Thoracic aorta (tissue), 2 donors: Measurements from ENCODE around the gene PMEPA1. TPM values are rescaled to one million over a fixed set of nuclear protein-coding genes. Genes with fewer than 3 reads are reported as not detected.

Experiments used
- ATAC-seq: fragments of 150-250 bp; one replicate; pipeline ENCODE4 v1.8.0; 2017; ENCODE audit warnings: low read depth; ENCODE audit not compliant: insufficient number of reproducible peaks, low FRiP score
- DNase-seq: peaks from one replicate; pipeline ENCODE4 v3.0.0-alpha.2; 2020; ENCODE audit warnings: low spot score
- H3K27ac ChIP-seq, 2 donors: fragments of 200-600 bp; sonication (generic); 1 replicate in 1 of 2; 2 replicates in 1 of 2; pipeline ENCODE4 v1.5.1; 2016; ENCODE audit warnings: mild to moderate bottlenecking in 2 of 2, moderate library complexity in 2 of 2
- H3K27me3 ChIP-seq: fragments of 200-600 bp; sonication (generic); replicated peaks from 2 replicates; pipeline ENCODE4 v1.6.0; 2016; ENCODE audit warnings: mild to moderate bottlenecking; ENCODE audit not compliant: insufficient read depth
- H3K36me3 ChIP-seq: fragments of 200-600 bp; sonication (generic); one replicate; pipeline ENCODE4 v1.5.1; 2016
- H3K4me1 ChIP-seq, 2 donors: fragments of 200-600 bp; sonication (generic); 1 replicate in 1 of 2; 2 replicates in 1 of 2; pipeline versions ENCODE4 v1.5.1 to v1.6.0; 2016; ENCODE audit warnings: low read depth in 2 of 2, mild to moderate bottlenecking in 1 of 2; ENCODE audit not compliant: control insufficient read depth in 1 of 2
- H3K4me3 ChIP-seq: fragments of 200-600 bp; sonication (generic); 2 replicates; pipeline ENCODE4 v1.5.1; 2016; ENCODE audit warnings: mild to moderate bottlenecking
- H3K9me3 ChIP-seq: fragments of 200-600 bp; sonication (generic); 2 replicates; pipeline ENCODE4 v1.5.1; 2016
- total RNA-seq, 2 donors: library from RNA; depleted of rRNA; stranded (reverse); fragments of >200 nt; gene quantifications; one replicate each; pipeline versions ENCODE4 v1.1.0 to v1.2.3, GENCODE V29; 2016
- TF ChIP-seq, protein P1 (sequence below): fragments of 200-600 bp; sonication (generic); IDR thresholded peaks from one replicate; pipeline ENCODE4 v1.5.1; 2019; ENCODE audit warnings: antibody characterized with exemption

The PMEPA1 gene
- total RNA-seq, 2 donors from 2014 or later, result 68.4 to 104 TPM

DNA sequence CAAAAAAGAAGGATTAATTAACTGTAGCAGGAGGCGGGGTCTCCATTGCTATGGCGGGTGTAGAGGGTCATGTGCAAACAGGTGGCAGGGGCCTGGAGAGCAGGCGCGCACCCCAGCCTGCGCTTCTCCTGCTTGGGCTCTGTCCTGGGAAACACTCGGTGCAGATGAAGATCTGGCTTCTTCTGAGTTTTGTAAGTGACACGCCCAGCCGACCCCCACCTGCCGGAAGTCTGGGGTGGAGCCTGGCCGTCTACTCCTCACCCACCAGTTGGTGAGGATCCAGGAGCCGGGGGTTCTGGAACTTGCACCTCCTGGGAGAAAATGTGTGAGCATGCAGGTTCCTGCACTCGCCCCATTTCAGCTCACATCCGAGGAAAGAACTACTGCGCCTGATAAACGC, 19.3 kb downstream of the PMEPA1 start:
- ATAC-seq (no peak), DNase-seq (no peak)
- H3K4me1 ChIP-seq, result peaks cover 63 to 100% of the 10 kb centered on the region in 2 donors
- H3K36me3 ChIP-seq, result no peaks in the 10 kb centered on the region
- peak overlapping the region in 1 of 2 donors; percentile 84 for H3K27ac ChIP-seq
- TF ChIP-seq, protein P1, sequence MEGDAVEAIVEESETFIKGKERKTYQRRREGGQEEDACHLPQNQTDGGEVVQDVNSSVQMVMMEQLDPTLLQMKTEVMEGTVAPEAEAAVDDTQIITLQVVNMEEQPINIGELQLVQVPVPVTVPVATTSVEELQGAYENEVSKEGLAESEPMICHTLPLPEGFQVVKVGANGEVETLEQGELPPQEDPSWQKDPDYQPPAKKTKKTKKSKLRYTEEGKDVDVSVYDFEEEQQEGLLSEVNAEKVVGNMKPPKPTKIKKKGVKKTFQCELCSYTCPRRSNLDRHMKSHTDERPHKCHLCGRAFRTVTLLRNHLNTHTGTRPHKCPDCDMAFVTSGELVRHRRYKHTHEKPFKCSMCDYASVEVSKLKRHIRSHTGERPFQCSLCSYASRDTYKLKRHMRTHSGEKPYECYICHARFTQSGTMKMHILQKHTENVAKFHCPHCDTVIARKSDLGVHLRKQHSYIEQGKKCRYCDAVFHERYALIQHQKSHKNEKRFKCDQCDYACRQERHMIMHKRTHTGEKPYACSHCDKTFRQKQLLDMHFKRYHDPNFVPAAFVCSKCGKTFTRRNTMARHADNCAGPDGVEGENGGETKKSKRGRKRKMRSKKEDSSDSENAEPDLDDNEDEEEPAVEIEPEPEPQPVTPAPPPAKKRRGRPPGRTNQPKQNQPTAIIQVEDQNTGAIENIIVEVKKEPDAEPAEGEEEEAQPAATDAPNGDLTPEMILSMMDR, result no peak
- no peaks in the 10 kb centered on the region for H3K27me3 ChIP-seq
- no peak overlapping the region for H3K4me3 ChIP-seq
- no peaks in the 10 kb centered on the region for H3K9me3 ChIP-seq

DNA sequence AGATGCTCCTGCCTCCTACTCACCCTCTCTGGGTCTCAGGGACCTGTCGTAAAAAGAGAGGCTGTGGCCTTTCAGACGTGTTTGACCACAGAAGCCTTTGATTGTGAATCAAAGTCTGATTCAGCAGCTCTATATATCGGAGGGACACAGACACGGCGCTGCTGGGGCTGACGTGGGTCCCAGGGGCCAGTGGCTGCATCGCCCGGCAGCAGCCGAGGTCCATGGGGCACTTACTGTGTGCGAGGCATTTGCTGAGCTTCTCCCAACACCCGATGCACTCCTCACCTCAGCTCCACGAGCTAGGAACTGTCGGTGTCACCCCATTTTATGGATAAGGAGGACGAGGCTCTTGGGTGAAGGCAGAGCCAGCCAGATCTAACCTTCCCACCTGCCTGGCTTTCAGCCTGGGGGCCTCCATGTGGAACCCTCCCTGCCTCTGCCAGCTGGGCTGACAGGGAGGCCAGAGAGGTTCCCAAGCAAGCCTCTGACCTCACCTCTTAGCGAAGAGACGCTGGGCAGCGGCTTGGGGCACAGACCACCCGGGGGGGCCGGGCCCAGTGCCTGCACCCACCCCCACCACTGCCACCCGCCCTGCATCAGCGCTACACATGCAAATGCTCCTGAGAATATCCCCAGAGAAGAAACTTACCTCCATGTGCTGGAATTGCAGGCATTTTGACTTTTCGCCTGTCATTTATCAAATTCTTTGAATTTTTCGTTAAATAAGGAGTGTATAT, 19.9 kb downstream of the PMEPA1 start:
- peaks cover 69 to 100% of the 10 kb centered on the region in 2 donors for H3K4me1 ChIP-seq
- ATAC-seq (no peak), DNase-seq (no peak)
- no peaks in the 10 kb centered on the region for H3K36me3 ChIP-seq
- H3K27ac ChIP-seq, result peak overlapping the region; percentile 77 to 84
- H3K4me3 ChIP-seq, result peak overlapping the region; percentile 47
- TF ChIP-seq, protein P1, result no peak
- H3K9me3 ChIP-seq, result no peaks in the 10 kb centered on the region
- no peaks in the 10 kb centered on the region for H3K27me3 ChIP-seq

DNA sequence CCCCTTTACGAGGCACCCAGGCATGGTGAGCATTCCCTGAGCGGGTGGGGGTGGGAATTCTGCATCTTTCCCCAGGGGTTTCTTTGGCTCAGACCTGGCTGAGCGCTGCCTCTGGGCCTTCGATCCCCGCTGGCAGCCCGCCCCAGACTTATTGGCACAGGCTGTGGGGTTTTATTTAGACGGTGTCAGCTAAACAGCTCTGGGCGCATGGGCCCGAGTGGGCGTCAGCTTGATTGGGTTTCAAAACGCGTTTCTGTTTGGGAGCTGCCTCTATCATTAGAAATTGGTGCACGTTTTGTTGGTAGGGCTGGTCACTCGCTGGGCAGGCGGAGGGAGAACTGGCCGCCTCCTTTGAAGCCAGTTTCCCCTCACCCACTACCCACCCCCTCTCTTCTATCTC, 21.0 kb downstream of the PMEPA1 start:
- H3K9me3 ChIP-seq, result no peaks in the 10 kb centered on the region
- no peaks in the 10 kb centered on the region for H3K36me3 ChIP-seq
- TF ChIP-seq, protein P1, result no peak
- no peaks in the 10 kb centered on the region for H3K27me3 ChIP-seq
- peaks cover 80 to 100% of the 10 kb centered on the region in 2 donors for H3K4me1 ChIP-seq
- H3K4me3 ChIP-seq, result peak overlapping the region; percentile 47
- DNase-seq, result no peak
- ATAC-seq, result no peak
- H3K27ac ChIP-seq, result peak overlapping the region; percentile 77 to 84

DNA sequence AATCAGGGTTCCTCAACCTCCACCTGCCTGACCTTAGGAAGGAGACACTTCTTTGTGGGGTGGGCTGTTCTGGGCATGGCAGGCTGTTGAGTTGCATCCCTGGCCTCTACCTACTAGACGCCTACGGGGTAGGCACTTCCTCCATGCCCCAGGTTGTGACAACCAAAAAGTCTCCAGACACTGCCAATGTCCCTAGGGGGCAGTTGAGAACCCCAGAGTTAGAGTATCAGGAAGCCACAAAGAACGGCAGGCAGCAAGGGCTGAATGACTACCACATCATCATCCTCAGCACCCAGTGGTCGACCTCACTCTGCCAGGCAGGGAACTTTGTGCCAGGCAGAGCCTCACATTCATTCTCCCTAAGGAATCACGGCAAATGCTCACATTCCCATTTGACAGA, 21.5 kb downstream of the PMEPA1 start:
- H3K27me3 ChIP-seq, result no peaks in the 10 kb centered on the region
- no peak for ATAC-seq
- TF ChIP-seq, protein P1, result no peak
- H3K36me3 ChIP-seq, result no peaks in the 10 kb centered on the region
- peak overlapping the region; percentile 47 for H3K4me3 ChIP-seq
- H3K4me1 ChIP-seq, result peaks cover 79 to 100% of the 10 kb centered on the region in 2 donors
- H3K27ac ChIP-seq, result peak overlapping the region; percentile 77 to 84
- no peak for DNase-seq
- H3K9me3 ChIP-seq, result no peaks in the 10 kb centered on the region

DNA sequence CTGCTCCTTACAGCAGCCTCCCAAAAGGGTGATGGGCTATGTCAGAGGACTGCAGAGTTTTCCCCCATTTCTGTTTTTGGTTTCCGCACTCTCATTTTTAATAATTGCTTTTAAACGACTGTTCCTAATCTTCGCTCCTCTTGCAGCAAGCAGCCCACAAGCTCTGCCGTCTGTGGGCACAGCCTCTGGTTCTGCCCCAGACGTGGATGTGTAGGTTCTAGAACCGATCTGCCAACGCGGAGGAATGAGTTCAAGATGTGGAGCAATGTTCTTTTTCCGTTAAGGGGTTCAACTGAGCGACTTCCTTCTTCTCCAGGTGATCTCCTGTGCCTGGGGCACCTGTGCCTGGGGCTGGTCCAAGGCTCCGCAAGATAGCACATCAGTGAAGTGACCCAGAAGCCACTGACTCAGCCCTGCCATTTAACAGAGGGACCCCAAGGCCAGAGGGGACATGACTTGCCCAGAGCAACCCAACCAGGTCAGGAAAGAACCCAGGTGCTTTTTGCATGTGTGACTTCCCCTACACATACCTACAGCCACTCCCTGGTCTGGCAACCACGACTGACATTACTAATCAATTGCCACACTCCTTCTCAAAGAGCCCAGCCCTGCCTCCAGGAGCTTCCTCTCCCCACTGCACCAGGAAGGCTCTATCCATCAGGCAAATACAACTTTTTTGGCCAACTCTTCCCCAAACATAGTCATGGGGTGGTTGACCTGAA, 22.7 kb downstream of the PMEPA1 start:
- Histone ChIP-seq H3K9me3 (no peaks in the 10 kb centered on the region), H3K4me1 (peaks cover 73 to 100% of the 10 kb centered on the region in 2 donors), H3K27ac (peak overlapping the region; percentile 77 to 84), H3K36me3 (no peaks in the 10 kb centered on the region), H3K27me3 (no peaks in the 10 kb centered on the region), H3K4me3 (no peak overlapping the region)
- TF ChIP-seq, protein P1, result no peak
- DNase-seq (no peak), ATAC-seq (no peak)
